CD4-positive, alpha-beta T cell treated with Interleukin-17A for 1 hour (primary cell): Measurements from ENCODE around the gene EFCAB10.
A peak's percentile ranks its signal among the peaks of the same experiment; 100 is the strongest.
"Not testable (repeated sequence)": the region's sequence is repeated elsewhere in the genome, so short reads cannot be mapped to it uniquely, and the experiment has no call there.

Experiments used
- DNase-seq: peaks from one replicate; pipeline ENCODE4 v3.0.0-alpha.2; 2020

EFCAB10 gene

GRCh38 chr7:105581066-105581811, at the start of gene EFCAB10:
Gene EFCAB10 (minus strand): TSS chr7:105581493. CDS start chr7:105581463, 30 bp downstream.
- peak; percentile 33 for DNase-seq

- no peak for DNase-seq
These were observed 44.7 kb upstream of the EFCAB10 start for GRCh38 chr7:105625986-105626385.

- DNase-seq, result no peak
These were observed 42.6 kb upstream of the EFCAB10 start for GRCh38 chr7:105623906-105624305.

- DNase-seq, result no peak
These were observed 42.1 kb upstream of the EFCAB10 start for GRCh38 chr7:105623378-105623777.

GRCh38 chr7:105622106-105622731, 40.9 kb upstream of the EFCAB10 start:
- no peak for DNase-seq

GRCh38 chr7:105621617-105622016, 40.3 kb upstream of the EFCAB10 start:
- DNase-seq, result no peak

GRCh38 chr7:105621176-105621575, 39.9 kb upstream of the EFCAB10 start:
- DNase-seq, result no peak

GRCh38 chr7:105619590-105619989, 38.3 kb upstream of the EFCAB10 start:
- DNase-seq, result no peak

- DNase-seq, result no peak
These were observed 36.7 kb upstream of the EFCAB10 start for GRCh38 chr7:105618016-105618296.

- DNase-seq, result no peak
These were observed 36.2 kb upstream of the EFCAB10 start for GRCh38 chr7:105617280-105618015.

GRCh38 chr7:105614341-105614840, 33.1 kb upstream of the EFCAB10 start:
- no peak for DNase-seq

GRCh38 chr7:105613611-105614330, 32.5 kb upstream of the EFCAB10 start:
- no peak for DNase-seq

- DNase-seq, result no peak
These were observed 31.5 kb upstream of the EFCAB10 start for GRCh38 chr7:105612806-105613205.

- DNase-seq, result no peak
These were observed 30.8 kb upstream of the EFCAB10 start for GRCh38 chr7:105611856-105612775.

- no peak for DNase-seq
These were observed 29.1 kb upstream of the EFCAB10 start for GRCh38 chr7:105610165-105610930.

- DNase-seq, result no peak
These were observed 21.3 kb upstream of the EFCAB10 start for GRCh38 chr7:105602325-105603305.

- DNase-seq, result no peak
These were observed 19.6 kb upstream of the EFCAB10 start for GRCh38 chr7:105600720-105601550.

- no peak for DNase-seq
These were observed 18.3 kb upstream of the EFCAB10 start for GRCh38 chr7:105599551-105599950.

GRCh38 chr7:105599080-105599479, 17.8 kb upstream of the EFCAB10 start:
- not testable (repeated sequence) for DNase-seq
